GM18951 (cell line): ENCODE measurements around the gene KLHL29.
"Not testable (repeated sequence)": the region's sequence is repeated elsewhere in the genome, so short reads cannot be mapped to it uniquely, and the experiment has no call there.

Experiments used
- POLR2A ChIP-seq: IDR thresholded peaks from 4 replicates; pipeline ENCODE4 v1.6.1; 2011; ENCODE audit warnings: mild to moderate bottlenecking; ENCODE audit not compliant: insufficient read length, insufficient read depth; ENCODE audit errors: extremely low read depth
- in situ Hi-C: fragments of 300-500 bp; cut with MboI; formaldehyde crosslinking; loops from one replicate; pipeline ENCODE4 v1.12.0; 2022; ENCODE audit warnings: low sequenced_read_pairs, mixed read lengths, inconsistent platforms; ENCODE audit not compliant: unreplicated experiment

Gene KLHL29

GRCh38 chr2:23711979-23712755 is 327.2 kb downstream of the KLHL29 start:
- in situ Hi-C loops = no loop called here
- no peak for TF ChIP-seq POLR2A

- in situ Hi-C loops = no loop called here
- TF ChIP-seq POLR2A = no peak
Measured at GRCh38 chr2:23712756-23713151, 327.8 kb downstream of the KLHL29 start.

DNA sequence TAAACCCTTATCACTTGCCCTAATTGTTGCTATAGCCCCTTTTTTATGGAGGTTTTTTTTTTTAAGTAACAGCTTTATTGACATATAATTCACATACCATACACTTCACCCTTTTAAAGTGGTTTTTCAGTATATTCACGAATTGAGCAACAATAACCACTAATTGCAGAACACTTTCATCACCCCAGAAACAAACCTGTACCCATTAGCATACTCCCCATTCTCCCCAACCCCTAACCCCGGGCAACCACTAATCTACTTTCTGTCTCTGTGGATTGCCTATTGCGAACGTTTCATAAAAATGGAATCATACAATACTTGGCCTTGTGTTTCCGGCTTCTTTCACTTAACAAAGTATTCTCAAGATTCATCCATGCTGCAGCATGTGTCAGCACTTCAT is 328.4 kb downstream of the KLHL29 start:
- no peak for TF ChIP-seq POLR2A
- in situ Hi-C loops = no loop called here

- in situ Hi-C loops = no loop called here
- TF ChIP-seq POLR2A = no peak
Measured at GRCh38 chr2:23718931-23719700, 334.1 kb downstream of the KLHL29 start.

GRCh38 chr2:23719716-23720115 is 334.7 kb downstream of the KLHL29 start:
- in situ Hi-C loops = no loop called here
- no peak for TF ChIP-seq POLR2A

DNA sequence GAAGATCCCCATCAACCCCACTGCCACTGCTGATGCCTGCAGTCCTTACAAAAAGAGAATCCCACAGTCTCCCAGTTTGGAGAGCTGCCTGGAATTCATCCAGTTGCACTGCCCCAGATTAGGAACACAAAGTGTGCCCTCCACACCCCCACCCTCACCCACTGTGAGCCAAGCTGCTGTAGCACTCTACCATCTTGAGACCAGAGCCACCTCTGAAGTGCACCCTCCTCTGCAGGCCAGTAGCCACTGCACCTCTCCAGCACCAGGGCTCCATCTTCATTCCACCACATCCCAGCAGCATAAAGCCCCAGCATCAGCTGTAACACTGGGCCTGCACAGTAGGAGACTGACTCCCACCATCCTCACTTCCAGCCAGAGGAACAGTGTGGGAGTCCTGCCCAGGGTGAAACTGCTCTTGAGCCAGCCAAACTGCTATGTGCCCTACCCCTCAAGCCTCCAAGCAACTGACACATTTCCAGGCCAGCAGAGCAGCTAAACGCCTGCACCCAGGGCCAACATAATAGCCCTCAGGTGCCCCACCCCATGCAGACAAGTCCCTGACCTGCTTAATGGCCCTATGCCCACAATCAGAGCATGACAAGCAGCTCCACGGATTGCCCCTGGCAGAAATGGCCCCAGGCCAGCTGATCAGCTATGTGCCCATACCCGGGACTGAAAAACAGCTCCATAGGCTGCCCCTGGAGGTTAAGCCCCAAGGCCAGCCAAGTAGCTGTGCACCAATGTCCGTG is 335.9 kb downstream of the KLHL29 start:
- TF ChIP-seq POLR2A = no peak
- in situ Hi-C loops = no loop called here

GRCh38 chr2:23721454-23721826 is 336.5 kb downstream of the KLHL29 start:
- no peak for TF ChIP-seq POLR2A
- in situ Hi-C loops = no loop called here

- no peak for TF ChIP-seq POLR2A
- in situ Hi-C loops = no loop called here
Measured at GRCh38 chr2:23722255-23722654, 337.3 kb downstream of the KLHL29 start.

- in situ Hi-C loops = not testable (repeated sequence)
Measured at GRCh38 chr2:23723029-23723428, 338.1 kb downstream of the KLHL29 start.

- in situ Hi-C loops = no loop called here
- no peak for TF ChIP-seq POLR2A
Measured at GRCh38 chr2:23734416-23734815, 349.4 kb downstream of the KLHL29 start.

GRCh38 chr2:23736783-23737182 is 351.8 kb downstream of the KLHL29 start:
- in situ Hi-C loops = not testable (repeated sequence)

- in situ Hi-C loops = no loop called here
- TF ChIP-seq POLR2A = no peak
Measured at GRCh38 chr2:23745068-23745725, 360.2 kb downstream of the KLHL29 start.

DNA sequence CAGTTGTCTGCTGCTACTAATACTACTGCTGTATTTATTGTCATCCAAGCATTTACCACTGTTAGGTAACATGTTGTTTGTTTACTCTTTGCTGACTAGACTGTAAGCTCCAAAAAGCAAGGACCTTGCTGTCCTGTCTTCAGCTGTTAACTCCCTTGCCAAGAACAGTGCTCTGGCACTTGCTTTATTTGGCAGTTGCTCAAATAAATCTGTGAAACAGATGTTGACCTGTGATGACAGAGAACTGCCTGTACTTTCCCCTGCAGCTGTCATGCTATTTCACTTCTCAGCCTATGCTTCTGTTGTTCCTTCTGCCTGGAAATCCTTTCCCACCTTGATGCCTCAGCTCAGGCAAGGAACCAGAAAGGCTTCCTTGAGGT is 360.7 kb downstream of the KLHL29 start:
- TF ChIP-seq POLR2A = no peak
- in situ Hi-C loops = no loop called here
